ENCODE measurements around the gene HPCAL1.

Gene HPCAL1

GRCh38 chr2:10372203-10372861 is 69.6 kb downstream of the HPCAL1 start:
- no peak for DNase-seq

- no peak for DNase-seq
These were observed 70.1 kb downstream of the HPCAL1 start for GRCh38 chr2:10372862-10373240.

DNA sequence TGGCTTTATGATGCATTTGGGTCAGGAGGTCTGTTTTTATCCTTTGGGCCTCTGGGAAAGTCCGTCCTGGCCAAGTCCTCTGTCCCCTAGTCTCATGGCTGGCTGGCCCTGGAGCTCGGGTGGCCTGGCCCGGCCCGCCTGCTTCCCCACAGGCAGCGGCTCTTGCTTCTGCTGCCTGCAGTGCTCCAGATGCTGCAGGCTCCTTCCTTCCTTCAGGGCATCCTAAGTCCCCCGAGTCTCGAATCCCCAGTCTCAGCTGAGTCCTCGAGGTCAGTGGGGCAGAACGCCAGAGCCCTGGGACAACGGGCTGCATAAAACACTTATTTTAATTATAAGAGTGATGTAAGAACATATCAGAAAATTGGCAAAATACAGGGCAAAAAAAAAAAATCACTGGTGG is 71.2 kb downstream of the HPCAL1 start:
- no peak for DNase-seq

DNA sequence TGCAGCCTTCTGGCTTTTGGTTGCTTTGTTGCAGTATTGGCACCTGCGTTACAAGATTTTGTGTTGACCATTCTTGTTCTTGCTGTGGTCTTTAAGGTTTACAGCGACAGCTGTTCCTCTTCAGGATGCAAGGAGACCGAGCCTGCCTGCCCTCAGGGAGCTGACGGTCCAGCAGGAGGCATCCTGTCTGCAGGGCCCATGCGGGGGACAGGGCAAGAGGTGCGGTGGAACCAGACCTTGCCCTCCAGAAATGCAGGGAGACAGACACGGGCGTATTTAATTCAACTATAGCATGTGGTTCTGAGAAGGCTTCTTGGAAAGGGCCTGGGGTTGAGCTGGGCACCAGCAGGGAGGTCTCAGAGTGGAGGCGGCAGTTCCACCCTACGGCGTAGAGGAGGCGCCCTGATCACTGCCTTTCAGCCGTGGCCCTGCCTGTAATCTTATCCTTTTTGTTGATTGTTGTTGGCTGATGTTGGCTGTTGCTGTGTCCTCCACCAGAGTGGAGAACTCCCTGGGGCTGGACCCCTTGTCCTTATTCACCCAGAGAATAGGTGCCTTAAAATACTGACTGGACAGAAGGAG is 71.7 kb downstream of the HPCAL1 start:
- no peak for DNase-seq

GRCh38 chr2:10375570-10376281 is 73.0 kb downstream of the HPCAL1 start:
- DNase-seq = peak in 1 of 2 donors; percentile 49

- DNase-seq = no peak
These were observed 74.5 kb downstream of the HPCAL1 start for GRCh38 chr2:10377052-10377746.

DNA sequence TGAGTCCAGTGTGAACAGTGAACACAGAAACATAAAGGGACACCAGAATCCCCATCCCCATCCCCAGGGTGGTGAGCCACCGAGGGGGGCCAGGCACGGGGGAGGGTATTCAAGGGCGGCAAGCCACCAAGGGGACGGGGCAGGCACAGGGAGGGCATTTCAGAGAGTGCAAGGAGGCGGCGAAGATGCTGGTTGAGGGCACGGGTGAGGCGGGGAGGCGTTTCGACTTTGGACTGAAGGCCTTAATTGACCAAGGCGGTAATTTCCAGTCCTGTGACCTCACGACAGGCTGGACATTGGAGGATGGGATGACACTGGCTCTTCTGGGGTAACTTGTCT is 75.0 kb downstream of the HPCAL1 start:
- DNase-seq = no peak

DNA sequence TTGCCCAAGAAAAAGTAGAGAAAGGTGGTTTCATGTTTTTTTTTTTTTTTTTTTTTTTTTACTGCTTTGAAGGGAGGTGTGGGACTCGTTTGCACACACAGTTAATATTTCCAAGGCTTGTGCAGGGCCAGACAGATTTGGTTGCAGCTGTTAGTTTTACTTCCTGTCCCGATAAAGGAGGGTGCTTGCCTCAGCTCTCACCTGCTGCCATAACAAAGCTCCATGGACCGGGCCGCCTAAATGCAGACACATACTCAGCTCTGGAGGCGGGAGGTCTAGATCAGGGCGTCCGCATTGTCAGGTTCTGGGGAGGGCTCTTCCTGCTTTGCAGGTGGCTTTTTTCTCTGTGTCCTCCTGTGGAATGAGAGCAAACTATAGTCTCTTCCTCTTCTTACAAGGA is 75.5 kb downstream of the HPCAL1 start:
- no peak for DNase-seq

GRCh38 chr2:10380048-10380926 is 77.6 kb downstream of the HPCAL1 start:
- peak; percentile 66 to 90 for DNase-seq

DNA sequence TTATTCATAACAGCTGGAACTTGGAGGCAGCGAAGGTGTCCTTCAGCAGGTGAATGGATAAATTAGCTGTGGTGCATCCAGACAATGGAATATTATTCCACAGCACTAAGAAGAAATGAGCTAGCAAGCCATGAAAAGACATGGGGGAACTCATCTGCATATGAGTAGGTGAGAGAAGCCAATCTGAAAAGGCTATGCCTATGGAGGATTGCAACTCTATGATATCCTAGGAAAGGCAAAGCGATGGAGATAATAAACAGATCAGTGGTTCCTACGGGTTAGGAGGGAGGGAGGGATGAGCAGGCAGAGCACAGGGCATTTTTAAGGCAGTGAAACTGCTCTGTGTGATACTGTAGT is 79.3 kb downstream of the HPCAL1 start:
- DNase-seq = no peak

- DNase-seq = peak; percentile 42 to 52
These were observed 79.8 kb downstream of the HPCAL1 start for GRCh38 chr2:10382354-10383061.

GRCh38 chr2:10383960-10384734 is 81.4 kb downstream of the HPCAL1 start:
- DNase-seq = no peak

DNA sequence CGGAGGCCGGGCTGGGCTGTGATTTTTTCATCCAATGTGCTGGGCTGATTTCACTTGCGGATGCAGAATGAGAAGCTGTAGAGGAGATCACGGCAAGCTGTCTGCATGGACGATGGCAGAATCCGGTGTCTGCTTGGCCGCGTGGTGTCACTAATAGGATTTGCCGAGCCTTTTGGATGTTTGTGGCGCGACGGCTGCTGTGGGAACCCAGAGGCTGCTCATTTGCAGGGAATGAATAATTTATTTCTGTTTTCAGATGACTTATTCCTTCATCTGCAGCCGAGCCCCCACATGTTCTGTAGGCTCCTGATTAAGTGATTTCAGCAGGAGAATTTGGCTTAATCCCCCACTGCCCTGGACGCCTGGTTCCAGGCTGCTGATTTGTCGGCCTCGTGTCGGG is 82.8 kb downstream of the HPCAL1 start:
- no peak for DNase-seq

GRCh38 chr2:10385933-10386773 is 83.4 kb downstream of the HPCAL1 start:
- peak in 1 of 2 donors; percentile 31 for DNase-seq

GRCh38 chr2:10387033-10387432 is 84.3 kb downstream of the HPCAL1 start:
- DNase-seq = no peak

DNA sequence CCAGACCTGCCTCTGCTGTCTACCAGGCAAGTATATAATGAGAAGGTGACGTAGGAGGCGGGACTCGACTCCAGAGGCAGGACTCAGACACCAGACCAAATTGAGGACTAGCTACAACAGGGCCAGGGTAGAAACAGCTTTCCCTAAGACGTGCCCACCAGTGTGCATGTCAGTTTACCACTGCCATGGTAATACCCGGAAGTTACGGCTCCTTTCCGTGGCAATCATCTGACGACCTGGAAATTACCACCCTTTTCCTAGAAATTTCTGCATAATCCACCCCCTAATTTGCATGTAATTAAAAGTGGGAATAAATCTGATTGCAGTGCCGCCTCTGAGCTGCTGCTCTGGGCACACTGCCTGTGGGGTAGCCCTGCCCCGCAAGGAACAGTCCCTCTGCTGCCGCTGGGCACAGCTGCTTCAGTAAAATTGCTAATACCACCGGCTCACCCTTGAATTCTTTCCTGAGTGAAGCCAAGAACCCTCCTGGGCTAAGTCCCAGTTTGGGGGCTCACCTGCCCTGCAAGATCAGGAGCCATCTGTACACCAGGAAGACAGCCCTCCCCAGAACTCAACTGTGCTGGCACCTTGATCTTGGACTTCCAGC is 86.4 kb downstream of the HPCAL1 start:
- DNase-seq = no peak

DNA sequence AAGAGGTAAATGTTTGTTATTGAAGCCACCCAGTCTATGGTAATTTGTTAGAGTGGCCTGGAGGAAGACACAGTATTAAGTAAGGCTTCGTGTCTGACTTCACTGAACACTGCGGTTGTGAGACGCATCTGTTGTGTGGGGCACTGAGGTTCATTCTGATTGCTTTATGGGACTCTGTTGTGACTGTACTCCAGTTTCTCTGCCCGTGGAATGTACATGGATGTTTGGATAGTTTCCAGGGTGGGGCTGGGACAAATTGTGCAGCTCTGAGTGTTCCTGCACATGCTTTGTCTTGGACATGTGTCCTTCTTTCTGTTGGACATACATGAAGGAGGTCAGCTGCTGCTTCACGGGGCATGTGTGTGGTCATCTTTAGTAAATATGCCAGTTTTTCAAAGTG is 86.9 kb downstream of the HPCAL1 start:
- no peak for DNase-seq

DNA sequence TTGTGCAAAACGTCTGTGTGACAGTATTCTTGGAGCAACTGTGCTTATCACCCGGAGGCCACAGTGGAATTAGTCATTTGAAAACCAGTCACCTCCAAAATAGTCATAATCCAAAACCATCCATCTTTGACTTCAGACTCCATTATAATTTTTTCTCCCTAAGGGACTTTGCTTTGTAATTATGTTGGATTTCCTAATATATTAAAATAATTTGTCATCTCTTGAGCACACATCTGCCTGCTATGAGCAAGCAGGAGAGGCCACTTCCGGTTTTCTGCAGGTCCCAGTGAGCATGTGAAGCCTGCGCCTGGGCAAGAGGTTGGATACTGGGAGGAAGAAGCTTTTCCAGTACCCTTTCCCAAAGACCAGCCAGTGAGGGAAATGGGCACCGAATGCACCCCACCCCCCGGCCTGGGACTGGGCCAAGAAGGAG is 87.7 kb downstream of the HPCAL1 start:
- peak; percentile 38 to 60 for DNase-seq

- DNase-seq = no peak
These were observed 89.4 kb downstream of the HPCAL1 start for GRCh38 chr2:10392100-10392499.

- DNase-seq = no peak
These were observed 89.8 kb downstream of the HPCAL1 start for GRCh38 chr2:10392548-10392947.
